GM19395 (cell line): ENCODE measurements around the gene ADAM33.

Source experiments
- ATAC-seq: cut with Tn5 transposase; IDR thresholded peaks from one replicate; pipeline ENCODE4 v1.9.1; 2021; ENCODE audit warnings: mild to moderate bottlenecking, moderate library complexity; ENCODE audit not compliant: unreplicated experiment

Gene ADAM33

GRCh38 chr20:3681931-3682781 lies at the start of gene ADAM33:
Gene ADAM33 (minus strand): TSS chr20:3682010. CDS start chr20:3682004, 6 bp downstream.
- ATAC-seq, result no peak

GRCh38 chr20:3730803-3731672 lies 49.2 kb upstream of the ADAM33 start:
- no peak for ATAC-seq

GRCh38 chr20:3729811-3730540 lies 48.2 kb upstream of the ADAM33 start:
- no peak for ATAC-seq

- ATAC-seq, result no peak
These were observed 47.6 kb upstream of the ADAM33 start for GRCh38 chr20:3729378-3729777.

GRCh38 chr20:3728876-3729275 lies 47.1 kb upstream of the ADAM33 start:
- ATAC-seq, result no peak

- ATAC-seq, result no peak
These were observed 46.5 kb upstream of the ADAM33 start for GRCh38 chr20:3728354-3728753.

- no peak for ATAC-seq
These were observed 45.7 kb upstream of the ADAM33 start for GRCh38 chr20:3727401-3728021.

GRCh38 chr20:3724356-3724755 lies 42.5 kb upstream of the ADAM33 start:
- ATAC-seq, result no peak

GRCh38 chr20:3723284-3723683 lies 41.5 kb upstream of the ADAM33 start:
- no peak for ATAC-seq

GRCh38 chr20:3721912-3722311 lies 40.1 kb upstream of the ADAM33 start:
- ATAC-seq, result no peak

GRCh38 chr20:3720626-3721025 lies 38.8 kb upstream of the ADAM33 start:
- ATAC-seq, result no peak

GRCh38 chr20:3720068-3720467 lies 38.3 kb upstream of the ADAM33 start:
- no peak for ATAC-seq

- ATAC-seq, result no peak
These were observed 37.2 kb upstream of the ADAM33 start for GRCh38 chr20:3719046-3719445.

- ATAC-seq, result no peak
These were observed 34.5 kb upstream of the ADAM33 start for GRCh38 chr20:3716195-3716834.

- ATAC-seq, result no peak
These were observed 32.3 kb upstream of the ADAM33 start for GRCh38 chr20:3714092-3714491.

GRCh38 chr20:3712279-3712873 lies 30.6 kb upstream of the ADAM33 start, which contains the start of gene SIGLEC1:
Gene SIGLEC1 (minus strand): TSS chr20:3712600. CDS start chr20:3707128, 5,472 bp downstream.
- ATAC-seq, result no peak

GRCh38 chr20:3711484-3711941 lies 29.7 kb upstream of the ADAM33 start:
- no peak for ATAC-seq

- no peak for ATAC-seq
These were observed 29.1 kb upstream of the ADAM33 start for GRCh38 chr20:3710703-3711483.

- no peak for ATAC-seq
These were observed 28.2 kb upstream of the ADAM33 start for GRCh38 chr20:3710011-3710466.
